Measurements from ENCODE around the gene GAPVD1.
A peak's percentile ranks its signal among the peaks of the same experiment; 100 is the strongest.

GAPVD1 gene

DNA sequence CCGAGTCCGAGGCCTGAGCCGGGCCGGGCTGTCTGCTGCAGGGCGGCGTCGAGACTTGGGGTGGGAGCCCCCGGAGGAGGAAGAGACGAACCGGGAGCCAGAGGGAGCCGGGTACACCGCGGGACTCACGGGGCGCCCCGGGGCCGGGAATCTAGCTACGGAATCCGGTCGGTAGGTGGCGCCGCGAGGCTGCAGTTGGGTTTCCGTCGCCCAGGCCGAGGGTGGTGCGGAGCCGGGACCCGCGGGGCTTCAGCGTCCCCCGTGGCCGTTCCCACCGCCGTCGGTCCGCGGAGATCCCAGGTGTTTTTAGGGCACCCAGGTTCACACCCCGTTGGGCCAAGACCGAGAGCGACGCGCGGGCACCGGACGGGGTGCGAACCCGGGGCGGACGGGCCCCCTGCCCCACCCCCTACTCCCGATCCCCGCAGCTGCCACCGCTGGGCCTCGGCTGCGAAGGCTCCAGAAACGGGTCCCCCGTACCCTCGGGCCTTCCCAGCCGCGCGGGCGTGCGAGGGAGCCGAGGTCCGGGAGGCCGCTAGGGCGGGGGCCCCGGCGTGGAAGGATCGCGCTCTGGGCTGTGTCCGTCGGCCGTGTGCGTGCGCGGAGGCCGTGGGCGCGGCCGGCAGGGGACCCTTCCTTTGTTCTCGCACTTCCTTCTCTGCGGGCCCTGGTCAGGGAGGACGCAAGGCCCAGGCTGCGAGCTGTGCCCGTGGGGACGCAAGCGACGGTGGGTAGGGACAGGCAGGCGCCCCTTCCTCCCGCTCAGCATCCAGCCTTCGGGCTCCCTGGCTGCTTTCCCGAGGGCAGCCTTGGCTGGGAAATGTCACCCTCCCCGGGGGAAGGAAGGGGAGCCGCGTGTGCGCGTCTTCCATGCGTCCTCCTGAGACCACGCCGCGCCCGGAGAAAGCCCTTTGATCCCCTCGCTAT, 146.6 kb downstream of the GAPVD1 start:
- Histone ChIP-seq H3K9ac (ENCODE audit: low read length) (peak overlapping the region; percentile 89), H3K27ac (ENCODE audit: low read depth, low read length) (peak overlapping the region; percentile 79; the same call in 1 of the 2 replicates), H3K4me3 (ENCODE audit: low read depth, low read length) (peak overlapping the region; percentile 62), H3K27me3 (ENCODE audit: control insufficient read depth, insufficient read depth, low read length) (peaks cover 18% of the 10 kb centered on the region), H3K36me3 (ENCODE audit: control insufficient read depth, insufficient read depth, low read length) (no peaks in the 10 kb centered on the region), H3K9me3 (ENCODE audit: control insufficient read depth, insufficient read depth, low read depth, low read length) (no peaks in the 10 kb centered on the region), H3K4me1 (ENCODE audit: control insufficient read depth, insufficient read depth, low read length) (peaks cover 4% of the 10 kb centered on the region; the same call in 1 of the 2 replicates)

DNA sequence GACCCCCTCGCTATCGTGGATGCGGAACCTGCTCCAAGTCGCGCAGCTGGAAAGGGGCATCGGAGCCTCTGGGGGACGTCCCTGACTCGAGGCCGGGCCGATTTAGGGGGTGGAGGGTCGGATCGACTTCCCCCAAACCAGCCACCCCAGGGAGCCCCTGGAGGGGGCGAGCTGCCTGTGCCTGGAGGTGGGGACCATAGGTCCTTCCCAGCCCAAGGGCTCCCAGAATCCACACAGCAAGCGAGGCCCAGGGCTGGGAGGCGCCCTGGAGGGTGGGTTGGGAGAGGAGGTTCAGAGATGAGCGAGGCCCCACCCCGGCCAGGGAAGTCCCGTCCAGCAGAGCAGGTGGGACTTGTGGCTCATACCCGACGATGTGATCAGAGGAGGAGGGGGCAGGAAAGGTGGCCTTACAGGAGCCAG, 147.6 kb downstream of the GAPVD1 start:
- Histone ChIP-seq H3K27me3 (ENCODE audit: control insufficient read depth, insufficient read depth, low read length) (peaks cover 18% of the 10 kb centered on the region), H3K4me3 (ENCODE audit: low read depth, low read length) (no peak overlapping the region), H3K27ac (ENCODE audit: low read depth, low read length) (no peak overlapping the region), H3K36me3 (ENCODE audit: control insufficient read depth, insufficient read depth, low read length) (no peaks in the 10 kb centered on the region), H3K9ac (ENCODE audit: low read length) (no peak overlapping the region), H3K9me3 (ENCODE audit: control insufficient read depth, insufficient read depth, low read depth, low read length) (no peaks in the 10 kb centered on the region), H3K4me1 (ENCODE audit: control insufficient read depth, insufficient read depth, low read length) (peaks cover 4% of the 10 kb centered on the region; the same call in 1 of the 2 replicates)

DNA sequence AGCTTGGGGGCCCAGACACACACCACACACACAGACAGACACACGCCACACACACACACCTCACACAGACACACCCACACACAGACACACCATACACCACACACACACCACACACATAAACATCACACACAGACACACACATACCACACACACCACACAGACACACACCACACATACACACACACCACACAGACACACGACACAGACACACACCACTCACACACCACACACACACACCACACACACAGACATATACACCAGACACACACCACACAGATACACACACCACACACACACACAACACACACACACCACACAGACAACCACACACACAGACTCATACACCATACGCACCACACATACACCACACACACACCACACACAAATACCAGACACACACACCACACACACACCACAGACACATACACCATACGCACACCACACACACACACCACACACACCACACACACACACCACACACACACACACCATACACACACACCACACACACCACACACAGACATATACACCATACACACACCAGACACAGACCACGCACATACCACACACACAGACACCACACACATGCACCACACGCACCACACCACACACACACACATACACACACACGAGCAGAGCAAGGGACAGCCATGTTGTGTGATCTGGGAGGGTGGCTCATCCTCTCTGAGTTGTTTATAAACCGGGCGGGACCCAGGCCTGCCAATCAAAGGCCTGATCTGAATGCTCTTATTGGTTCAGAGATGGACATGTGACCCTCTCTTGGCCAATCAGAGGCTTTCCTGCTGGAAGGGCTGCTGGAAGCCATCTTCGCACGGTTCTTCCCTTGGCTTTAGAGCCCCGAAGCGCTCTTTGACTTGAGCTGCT, 148.3 kb downstream of the GAPVD1 start:
- H3K9ac ChIP-seq (ENCODE audit: low read length): peak overlapping the region; percentile 22
- peaks cover 18% of the 10 kb centered on the region for H3K27me3 ChIP-seq (ENCODE audit: control insufficient read depth, insufficient read depth, low read length)

DNA sequence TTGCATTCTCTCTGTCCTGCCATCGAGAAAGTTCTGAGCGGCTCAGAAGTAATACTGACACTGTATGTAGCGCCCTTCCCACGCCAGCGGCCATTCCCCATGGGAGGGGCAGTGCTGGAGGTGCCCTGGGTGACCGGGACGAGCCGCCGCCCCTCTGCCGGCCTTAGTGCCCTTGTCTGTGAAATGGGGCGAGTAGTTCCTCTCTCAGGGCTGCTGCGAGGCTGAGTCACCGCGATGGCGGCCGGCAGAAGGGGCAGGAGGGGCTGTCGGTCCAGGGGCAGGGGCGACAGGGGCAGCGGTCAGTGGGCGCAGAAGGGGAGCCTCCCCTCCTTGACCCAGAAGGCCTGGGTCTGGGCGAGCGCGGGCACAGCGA, 148.9 kb downstream of the GAPVD1 start:
- Histone ChIP-seq H3K9ac (ENCODE audit: low read length) (peak overlapping the region; percentile 22), H3K27ac (ENCODE audit: low read depth, low read length) (no peak overlapping the region), H3K4me3 (ENCODE audit: low read depth, low read length) (no peak overlapping the region), H3K9me3 (ENCODE audit: control insufficient read depth, insufficient read depth, low read depth, low read length) (no peaks in the 10 kb centered on the region), H3K36me3 (ENCODE audit: control insufficient read depth, insufficient read depth, low read length) (no peaks in the 10 kb centered on the region), H3K4me1 (ENCODE audit: control insufficient read depth, insufficient read depth, low read length) (peaks cover 4% of the 10 kb centered on the region; the same call in 1 of the 2 replicates), H3K27me3 (ENCODE audit: control insufficient read depth, insufficient read depth, low read length) (peaks cover 18% of the 10 kb centered on the region)

More for the DNA sequence above, 148.3 kb downstream of the GAPVD1 start:
- H3K9me3 ChIP-seq (ENCODE audit: control insufficient read depth, insufficient read depth, low read depth, low read length): no peaks in the 10 kb centered on the region
- H3K36me3 ChIP-seq (ENCODE audit: control insufficient read depth, insufficient read depth, low read length): no peaks in the 10 kb centered on the region
- peaks cover 4% of the 10 kb centered on the region; the same call in 1 of the 2 replicates for H3K4me1 ChIP-seq (ENCODE audit: control insufficient read depth, insufficient read depth, low read length)
- H3K27ac ChIP-seq (ENCODE audit: low read depth, low read length): no peak overlapping the region
- H3K4me3 ChIP-seq (ENCODE audit: low read depth, low read length): no peak overlapping the region

DNA sequence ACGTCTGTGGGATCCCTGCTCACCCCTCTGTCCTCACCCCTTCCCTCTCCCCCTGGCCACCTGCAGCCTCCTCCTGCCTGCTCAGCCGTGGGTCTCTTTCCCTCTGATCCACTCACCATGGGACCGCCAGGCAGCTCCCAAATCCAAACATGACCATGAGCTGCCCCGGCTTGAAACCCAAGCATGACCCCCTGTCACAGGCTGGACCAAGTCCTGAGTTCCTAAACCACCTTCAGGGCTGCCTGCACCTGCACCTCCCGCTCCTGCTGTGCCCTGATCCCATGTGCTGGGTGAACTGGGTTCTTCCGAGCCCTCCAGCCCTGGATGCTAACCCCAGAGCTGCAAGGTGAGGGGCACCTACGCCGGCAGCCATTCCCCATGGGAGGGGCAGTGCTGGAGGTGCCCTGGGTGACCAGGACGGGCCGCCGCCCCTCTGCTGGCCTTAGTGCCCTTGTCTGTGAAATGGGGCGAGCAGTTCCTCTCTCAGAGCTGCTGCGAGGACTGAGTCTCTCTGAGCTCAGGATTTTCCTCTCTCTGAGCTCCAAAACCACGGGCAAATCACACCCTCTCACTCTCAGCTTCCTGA, 149.6 kb downstream of the GAPVD1 start:
- Histone ChIP-seq H3K27ac (ENCODE audit: low read depth, low read length) (no peak overlapping the region), H3K36me3 (ENCODE audit: control insufficient read depth, insufficient read depth, low read length) (no peaks in the 10 kb centered on the region), H3K9me3 (ENCODE audit: control insufficient read depth, insufficient read depth, low read depth, low read length) (no peaks in the 10 kb centered on the region), H3K27me3 (ENCODE audit: control insufficient read depth, insufficient read depth, low read length) (peaks cover 18% of the 10 kb centered on the region), H3K4me3 (ENCODE audit: low read depth, low read length) (no peak overlapping the region), H3K9ac (ENCODE audit: low read length) (no peak overlapping the region), H3K4me1 (ENCODE audit: control insufficient read depth, insufficient read depth, low read length) (peaks cover 4% of the 10 kb centered on the region; the same call in 1 of the 2 replicates)

DNA sequence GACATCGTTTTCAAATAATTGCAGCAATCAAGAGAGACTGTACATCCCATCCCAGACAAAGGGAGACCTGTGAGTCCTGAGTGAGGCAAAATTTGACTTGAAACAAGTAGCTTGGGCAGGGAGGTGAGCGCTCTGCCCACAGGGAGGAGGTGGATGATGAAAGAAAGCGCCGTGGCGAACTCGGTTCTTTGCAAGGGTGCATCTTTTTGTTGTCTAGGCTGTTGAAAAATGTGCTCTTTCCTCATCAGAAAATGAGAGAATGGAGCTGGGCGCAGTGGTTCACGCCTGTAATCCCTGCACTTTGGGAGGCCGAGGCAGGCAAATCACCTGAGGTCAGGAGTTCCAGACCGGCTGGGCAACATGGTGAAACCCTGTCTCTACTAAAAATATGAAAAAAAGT, 150.5 kb downstream of the GAPVD1 start:
- no peaks in the 10 kb centered on the region for H3K9me3 ChIP-seq (ENCODE audit: control insufficient read depth, insufficient read depth, low read depth, low read length)

DNA sequence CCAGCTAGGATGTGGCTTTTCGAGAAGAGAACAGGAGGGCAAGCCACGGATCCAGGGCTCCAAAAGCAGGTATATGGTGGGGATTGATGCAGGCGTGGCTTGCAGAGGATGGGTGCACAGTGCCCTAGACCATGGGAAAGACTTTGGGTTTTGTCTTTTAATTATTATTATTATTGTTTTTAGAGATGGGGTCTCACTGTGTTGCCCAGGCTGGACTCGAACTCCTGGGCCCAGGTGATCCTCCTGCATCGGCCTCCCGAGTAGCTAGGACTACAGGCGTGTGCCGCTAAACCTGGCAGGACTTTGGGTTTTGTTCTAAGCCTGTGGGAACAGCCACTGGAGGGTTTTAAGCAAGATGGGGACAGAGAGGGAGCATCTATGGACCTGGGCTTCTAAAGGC, 152.0 kb downstream of the GAPVD1 start:
- Histone ChIP-seq H3K4me1 (ENCODE audit: control insufficient read depth, insufficient read depth, low read length) (no peaks in the 10 kb centered on the region), H3K4me3 (ENCODE audit: low read depth, low read length) (no peak overlapping the region), H3K27ac (ENCODE audit: low read depth, low read length) (no peak overlapping the region), H3K36me3 (ENCODE audit: control insufficient read depth, insufficient read depth, low read length) (no peaks in the 10 kb centered on the region), H3K9me3 (ENCODE audit: control insufficient read depth, insufficient read depth, low read depth, low read length) (no peaks in the 10 kb centered on the region), H3K9ac (ENCODE audit: low read length) (no peak overlapping the region), H3K27me3 (ENCODE audit: control insufficient read depth, insufficient read depth, low read length) (peaks cover 2% of the 10 kb centered on the region)

More for the DNA sequence above, 150.5 kb downstream of the GAPVD1 start:
- no peaks in the 10 kb centered on the region for H3K36me3 ChIP-seq (ENCODE audit: control insufficient read depth, insufficient read depth, low read length)
- H3K4me3 ChIP-seq (ENCODE audit: low read depth, low read length): no peak overlapping the region
- H3K9ac ChIP-seq (ENCODE audit: low read length): no peak overlapping the region
- H3K27ac ChIP-seq (ENCODE audit: low read depth, low read length): no peak overlapping the region
- H3K4me1 ChIP-seq (ENCODE audit: control insufficient read depth, insufficient read depth, low read length): peaks cover 4% of the 10 kb centered on the region; the same call in 1 of the 2 replicates
- H3K27me3 ChIP-seq (ENCODE audit: control insufficient read depth, insufficient read depth, low read length): peaks cover 12% of the 10 kb centered on the region

DNA sequence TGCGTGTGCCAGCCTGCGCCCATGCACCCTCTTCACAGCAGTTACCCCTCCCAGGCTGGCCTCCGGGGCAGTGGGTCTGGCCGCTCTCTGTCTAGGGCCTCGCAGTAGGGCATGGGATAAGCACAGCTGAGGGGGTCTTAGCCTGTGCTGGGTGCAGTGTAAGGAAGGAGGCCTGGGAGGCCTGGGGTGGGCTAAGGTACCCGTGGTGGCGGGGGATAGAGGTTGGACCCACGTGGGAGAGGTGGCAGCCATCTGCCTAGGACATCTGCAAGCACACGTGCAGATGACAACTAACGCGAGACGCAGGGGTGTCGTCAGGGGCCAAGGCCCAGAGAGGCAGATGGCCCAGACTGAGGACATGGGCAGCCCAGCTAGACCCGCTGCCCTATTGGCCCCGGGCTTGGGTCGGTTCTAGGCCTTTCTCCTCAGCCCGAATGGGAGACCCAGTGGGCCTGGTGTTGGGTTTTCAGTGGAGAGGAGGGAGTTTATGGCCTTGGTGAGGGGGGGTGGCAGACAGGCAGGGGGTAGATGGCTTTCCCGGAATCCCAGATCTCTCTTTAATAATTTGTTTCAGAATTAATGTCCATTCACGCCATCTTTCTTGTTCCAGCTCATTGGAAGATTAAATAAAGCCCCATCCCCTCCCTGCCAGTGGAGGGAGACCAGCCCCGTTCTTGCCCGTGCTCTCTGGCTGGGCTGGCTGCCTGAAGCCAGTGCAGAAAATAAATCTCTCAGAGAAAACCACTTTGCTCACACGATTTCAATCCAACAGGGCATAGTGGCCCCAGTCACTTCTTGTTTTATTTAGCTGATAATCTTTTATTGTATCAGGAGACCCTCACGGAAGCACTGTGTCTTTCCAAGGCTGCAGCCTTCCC, 154.2 kb downstream of the GAPVD1 start:
- Histone ChIP-seq H3K27ac (ENCODE audit: low read depth, low read length) (no peak overlapping the region), H3K9me3 (ENCODE audit: control insufficient read depth, insufficient read depth, low read depth, low read length) (no peaks in the 10 kb centered on the region), H3K4me1 (ENCODE audit: control insufficient read depth, insufficient read depth, low read length) (no peaks in the 10 kb centered on the region), H3K9ac (ENCODE audit: low read length) (no peak overlapping the region), H3K4me3 (ENCODE audit: low read depth, low read length) (no peak overlapping the region), H3K27me3 (ENCODE audit: control insufficient read depth, insufficient read depth, low read length) (no peaks in the 10 kb centered on the region), H3K36me3 (ENCODE audit: control insufficient read depth, insufficient read depth, low read length) (no peaks in the 10 kb centered on the region)

DNA sequence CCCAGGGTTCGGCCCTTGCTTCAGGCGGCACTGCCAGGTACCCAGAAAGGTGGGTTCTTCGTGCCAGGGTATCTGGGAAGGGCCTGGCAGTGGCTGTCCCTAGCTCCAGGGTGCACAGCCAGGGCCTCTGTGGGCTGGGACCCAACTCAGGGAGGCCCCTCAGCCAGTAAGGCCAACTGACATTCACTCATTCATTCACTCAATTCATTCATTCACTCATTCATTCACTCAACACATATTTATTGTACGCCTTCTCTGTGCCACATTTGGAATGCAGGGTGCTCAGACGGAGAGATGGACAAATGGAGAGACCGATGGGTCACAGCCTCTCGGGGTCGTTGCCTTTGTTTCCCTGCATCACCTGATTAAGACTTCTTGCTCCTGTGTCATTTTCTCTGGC, 154.9 kb downstream of the GAPVD1 start:
- H3K9ac ChIP-seq (ENCODE audit: low read length): no peak overlapping the region
- H3K27ac ChIP-seq (ENCODE audit: low read depth, low read length): no peak overlapping the region
- H3K9me3 ChIP-seq (ENCODE audit: control insufficient read depth, insufficient read depth, low read depth, low read length): no peaks in the 10 kb centered on the region
- H3K27me3 ChIP-seq (ENCODE audit: control insufficient read depth, insufficient read depth, low read length): no peaks in the 10 kb centered on the region
- H3K4me3 ChIP-seq (ENCODE audit: low read depth, low read length): no peak overlapping the region
- H3K4me1 ChIP-seq (ENCODE audit: control insufficient read depth, insufficient read depth, low read length): no peaks in the 10 kb centered on the region
- H3K36me3 ChIP-seq (ENCODE audit: control insufficient read depth, insufficient read depth, low read length): no peaks in the 10 kb centered on the region
